Ectodermal cell (in vitro differentiated cells): Measurements from ENCODE around the gene AQR.

Source experiments
- H3K27ac ChIP-seq: 2 replicates; pipeline ENCODE4 v1.7.0; 2013; ENCODE audit warnings: mild to moderate bottlenecking, low read depth, low read length; ENCODE audit not compliant: insufficient read depth, poor library complexity, severe bottlenecking
- H3K27me3 ChIP-seq: 2 replicates; pipeline ENCODE4 v1.7.0; 2013; ENCODE audit warnings: mild to moderate bottlenecking, low read length; ENCODE audit not compliant: insufficient read depth, control insufficient read depth, poor library complexity, severe bottlenecking
- H3K36me3 ChIP-seq: one replicate; pipeline ENCODE4 v1.7.0; 2013; ENCODE audit warnings: low read length; ENCODE audit not compliant: control insufficient read depth, insufficient read depth
- H3K4me1 ChIP-seq: one replicate; pipeline ENCODE4 v1.7.0; 2013; ENCODE audit warnings: low read length; ENCODE audit not compliant: control insufficient read depth, insufficient read depth
- H3K4me3 ChIP-seq: 2 replicates; pipeline ENCODE4 v1.7.0; 2013; ENCODE audit warnings: low read depth, low read length, control low read depth; ENCODE audit not compliant: insufficient read depth
- H3K9me3 ChIP-seq: 2 replicates; pipeline ENCODE4 v1.7.0; 2013; ENCODE audit warnings: mild to moderate bottlenecking, low read length, moderate library complexity; ENCODE audit not compliant: control insufficient read depth
- WGBS, 2 experiments: methylation state at CpG; one replicate each; pipeline ENCODE4 v1.1.7; 2013; ENCODE audit warnings: missing lambda C conversion rate in 2 of 2; 5-methylcytosine and 5-hydroxymethylcytosine counted together

The AQR gene

GRCh38 chr15:34993412-34993811 is 23.9 kb upstream of the AQR start:
- WGBS, 2 experiments, result 93 to 95% methylated on average over 6 of the region's 6 CpGs
- Histone ChIP-seq H3K4me3 (no peak overlapping the region), H3K36me3 (no peaks in the 10 kb centered on the region), H3K27me3 (no peaks in the 10 kb centered on the region), H3K9me3 (no peaks in the 10 kb centered on the region), H3K4me1 (no peaks in the 10 kb centered on the region), H3K27ac (no peak overlapping the region)

GRCh38 chr15:34988027-34988902 is 18.7 kb upstream of the AQR start, which contains the start of gene ZNF770:
TSS of gene ZNF770 (minus strand) at chr15:34988287. CDS start at chr15:34983434, 4,853 bp downstream.
- H3K4me3 ChIP-seq, result peak within 1 kb of the TSS; percentile 96
- 1% methylated on average over 60 of the region's 60 CpGs for WGBS, 2 experiments
- H3K9me3 ChIP-seq, result no peaks in the 10 kb centered on the region
- H3K4me1 ChIP-seq, result peaks cover 12% of the 10 kb centered on the region
- no peak within 1 kb of the TSS for H3K27ac ChIP-seq
- no peaks in the 10 kb centered on the region for H3K27me3 ChIP-seq
- H3K36me3 ChIP-seq, result no peaks in the 10 kb centered on the region

GRCh38 chr15:34987609-34988026 is 18.1 kb upstream of the AQR start:
- Histone ChIP-seq H3K4me3 (peak overlapping the region; percentile 96), H3K4me1 (peaks cover 12% of the 10 kb centered on the region), H3K9me3 (no peaks in the 10 kb centered on the region), H3K27me3 (no peaks in the 10 kb centered on the region), H3K27ac (no peak overlapping the region), H3K36me3 (no peaks in the 10 kb centered on the region)
- WGBS, 2 experiments, result 1% methylated on average over 16 of the region's 16 CpGs

- H3K27ac ChIP-seq, result no peak overlapping the region
- H3K36me3 ChIP-seq, result peaks cover 3% of the 10 kb centered on the region
Measured at GRCh38 chr15:34986771-34987480, 17.4 kb upstream of the AQR start.

GRCh38 chr15:34986326-34986725 is 16.8 kb upstream of the AQR start:
- H3K27ac ChIP-seq, result no peak overlapping the region
- H3K4me3 ChIP-seq, result peak overlapping the region; percentile 96
- peaks cover 12% of the 10 kb centered on the region for H3K4me1 ChIP-seq
- no peaks in the 10 kb centered on the region for H3K9me3 ChIP-seq
- H3K36me3 ChIP-seq, result peaks cover 3% of the 10 kb centered on the region
- WGBS, 2 experiments, result 94% methylated on average over 1 of the region's 1 CpG
- H3K27me3 ChIP-seq, result no peaks in the 10 kb centered on the region

More at GRCh38 chr15:34986771-34987480, 17.4 kb upstream of the AQR start:
- H3K27me3 ChIP-seq, result no peaks in the 10 kb centered on the region
- H3K4me3 ChIP-seq, result peak overlapping the region; percentile 96
- H3K9me3 ChIP-seq, result no peaks in the 10 kb centered on the region
- peaks cover 12% of the 10 kb centered on the region for H3K4me1 ChIP-seq
- 20 to 31% methylated on average over 8 to 9 of the region's 9 CpGs for WGBS, 2 experiments

GRCh38 chr15:34984889-34985630 is 15.5 kb upstream of the AQR start:
- WGBS, 2 experiments, result 88 to 91% methylated on average over 9 of the region's 9 CpGs
- H3K4me3 ChIP-seq, result no peak overlapping the region
- H3K36me3 ChIP-seq, result peaks cover 3% of the 10 kb centered on the region
- H3K4me1 ChIP-seq, result peaks cover 12% of the 10 kb centered on the region
- no peaks in the 10 kb centered on the region for H3K9me3 ChIP-seq
- H3K27ac ChIP-seq, result no peak overlapping the region
- no peaks in the 10 kb centered on the region for H3K27me3 ChIP-seq

- no peak overlapping the region for H3K27ac ChIP-seq
- no peak overlapping the region for H3K4me3 ChIP-seq
- H3K27me3 ChIP-seq, result no peaks in the 10 kb centered on the region
- WGBS, 2 experiments, result 68 to 75% methylated on average over 2 of the region's 2 CpGs
- no peaks in the 10 kb centered on the region for H3K9me3 ChIP-seq
- no peaks in the 10 kb centered on the region for H3K4me1 ChIP-seq
- no peaks in the 10 kb centered on the region for H3K36me3 ChIP-seq
Measured at GRCh38 chr15:34976743-34977142, 7.2 kb upstream of the AQR start.

- Histone ChIP-seq H3K9me3 (no peaks in the 10 kb centered on the region), H3K27me3 (no peaks in the 10 kb centered on the region), H3K36me3 (no peaks in the 10 kb centered on the region), H3K4me3 (no peak overlapping the region), H3K4me1 (no peaks in the 10 kb centered on the region), H3K27ac (no peak overlapping the region)
- 80 to 88% methylated on average over 2 of the region's 2 CpGs for WGBS, 2 experiments
Measured at GRCh38 chr15:34976073-34976472, 6.5 kb upstream of the AQR start.

- H3K27ac ChIP-seq, result no peak overlapping the region
- no peak overlapping the region for H3K4me3 ChIP-seq
- no peaks in the 10 kb centered on the region for H3K4me1 ChIP-seq
- 87 to 93% methylated on average over 2 of the region's 2 CpGs for WGBS, 2 experiments
- no peaks in the 10 kb centered on the region for H3K36me3 ChIP-seq
- H3K9me3 ChIP-seq, result no peaks in the 10 kb centered on the region
- no peaks in the 10 kb centered on the region for H3K27me3 ChIP-seq
Measured at GRCh38 chr15:34973512-34973911, 4.0 kb upstream of the AQR start.
